Endothelial cell of umbilical vein (primary cell): Measurements from ENCODE around the gene NOTCH2. TPM values are rescaled to one million over a fixed set of nuclear protein-coding genes. Genes with fewer than 3 reads are reported as not detected.

Experiments used
- BruUV-seq: library from RNA; stranded (reverse); fragments of 400-500 nt; replicated peaks from 2 replicates; lab custom pipeline; 2021; lab: Mats Ljungman, UMichigan
- CTCF ChIA-PET: fragments of 300-600, 350-600 bp; sonication (Branson Sonifier 250); formaldehyde crosslinking; loops from one replicate; lab custom pipeline; 2021; ENCODE audit warnings: antibody characterized with exemption, inconsistent platforms; lab: Charles Lee
- POLR2A ChIA-PET: fragments of 300-600, 350-600 bp; sonication (Branson Sonifier 250); formaldehyde crosslinking; loops from one replicate; lab custom pipeline; 2021; ENCODE audit warnings: antibody characterized with exemption, inconsistent platforms; lab: Charles Lee
- DNase-seq: peaks from one replicate; pipeline ENCODE4 v3.0.0-alpha.2; 2011; ENCODE audit warnings: low read depth, low spot score
- FAIRE-seq: peaks from 2 replicates; lab custom pipeline; 2011; peaks lifted over from hg19 to GRCh38; lab: Jason Lieb, UNC
- H2AFZ ChIP-seq: 2 replicates; pipeline ENCODE4 v1.6.0; 2012; ENCODE audit warnings: low read depth, low read length, control low read depth, inconsistent platforms
- H3K27ac ChIP-seq: 2 replicates; pipeline ENCODE4 v1.5.1; 2011; ENCODE audit warnings: low read depth, mild to moderate bottlenecking, control low read depth, low read length, moderate library complexity; ENCODE audit not compliant: insufficient read depth
- H3K27me3 ChIP-seq, 2 experiments: 2 replicates each; pipeline versions ENCODE4 v1.6.0 to v1.6.1; 2011; ENCODE audit warnings: low read length in 2 of 2, mixed read lengths in 1 of 2; ENCODE audit not compliant: control insufficient read depth in 2 of 2, insufficient read depth in 2 of 2
- H3K36me3 ChIP-seq, 2 experiments: 2 replicates in 1 of 2; 3 replicates in 1 of 2; pipeline ENCODE4 v1.5.1; 2011; ENCODE audit warnings: low read length in 2 of 2, mild to moderate bottlenecking in 1 of 2, moderate library complexity in 1 of 2; ENCODE audit not compliant: control insufficient read depth in 2 of 2, insufficient read depth in 2 of 2; ENCODE audit errors: extremely low read depth in 1 of 2
- H3K4me1 ChIP-seq: 3 replicates; pipeline ENCODE4 v1.5.1; 2011; ENCODE audit warnings: mild to moderate bottlenecking, low read length; ENCODE audit not compliant: control insufficient read depth, insufficient read depth; ENCODE audit errors: extremely low read depth
- H3K4me2 ChIP-seq: 2 replicates; pipeline ENCODE4 v1.6.1; 2011; ENCODE audit warnings: low read length, control low read depth, mixed read lengths; ENCODE audit not compliant: insufficient read depth
- H3K4me3 ChIP-seq, 3 experiments: fragments of 200-600 bp in 1 of 3; sonication (generic), shearing (Covaris generic) in 1 of 3; replicated peaks in 1 of 3; 2 replicates each; pipeline ENCODE4 v1.5.1; 2011 to 2016; ENCODE audit warnings: control low read depth in 3 of 3, low read length in 3 of 3, mild to moderate bottlenecking in 2 of 3, inconsistent platforms in 1 of 3, low read depth in 1 of 3, moderate library complexity in 1 of 3; ENCODE audit not compliant: insufficient read depth in 1 of 3
- H3K79me2 ChIP-seq: 2 replicates; pipeline ENCODE4 v1.6.0; 2012; ENCODE audit warnings: low read length, inconsistent platforms; ENCODE audit not compliant: control insufficient read depth, insufficient read depth
- H3K9ac ChIP-seq: replicated peaks from 2 replicates; pipeline ENCODE3; 2011; ENCODE audit warnings: low read length, control low read depth; ENCODE audit not compliant: insufficient read depth; ENCODE audit errors: extremely low read depth
- H3K9me1 ChIP-seq: replicated peaks from 3 replicates; pipeline ENCODE4 v1.6.0; 2011; ENCODE audit warnings: mild to moderate bottlenecking, low read length; ENCODE audit not compliant: control insufficient read depth, insufficient read depth; ENCODE audit errors: extremely low read depth
- H3K9me3 ChIP-seq: replicated peaks from 2 replicates; pipeline ENCODE4 v1.5.1; 2012; ENCODE audit warnings: low read length, inconsistent platforms; ENCODE audit not compliant: control insufficient read depth, insufficient read depth
- H4K20me1 ChIP-seq: replicated peaks from 2 replicates; pipeline ENCODE3; 2011; ENCODE audit warnings: mild to moderate bottlenecking, low read length; ENCODE audit not compliant: control insufficient read depth, insufficient read depth; ENCODE audit errors: extremely low read depth
- CTCF ChIP-seq, 2 donors: IDR thresholded peaks; 1 replicate in 1 of 2; 2 replicates in 1 of 2; pipeline ENCODE4 v1.5.1; 2011; ENCODE audit warnings: low read length in 2 of 2, mild to moderate bottlenecking in 2 of 2, moderate library complexity in 2 of 2, control low read depth in 1 of 2, inconsistent platforms in 1 of 2, low read depth in 1 of 2; ENCODE audit not compliant: insufficient read depth in 1 of 2; ENCODE audit errors: extremely low read depth in 1 of 2
- EZH2 ChIP-seq: IDR thresholded peaks from 2 replicates; pipeline ENCODE4 v1.6.1; 2012; ENCODE audit warnings: borderline replicate concordance, low read depth, mild to moderate bottlenecking, moderate library complexity, low read length, inconsistent platforms; ENCODE audit not compliant: severe bottlenecking
- FOS ChIP-seq: IDR thresholded peaks from 2 replicates; pipeline ENCODE4 v1.6.1; 2011; ENCODE audit warnings: mild to moderate bottlenecking, low read length, moderate library complexity, borderline replicate concordance; ENCODE audit not compliant: insufficient read depth
- GATA2 ChIP-seq: IDR thresholded peaks from 2 replicates; pipeline ENCODE4 v1.7.0; 2011; ENCODE audit warnings: low read depth, mild to moderate bottlenecking, moderate library complexity, mixed read lengths, low read length; ENCODE audit not compliant: insufficient read length, insufficient read depth
- JUN ChIP-seq: IDR thresholded peaks from 2 replicates; pipeline ENCODE4 v1.6.1; 2011; ENCODE audit warnings: borderline replicate concordance, low read depth; ENCODE audit not compliant: insufficient read length, insufficient read depth
- MAX ChIP-seq: IDR thresholded peaks from 2 replicates; pipeline ENCODE4 v1.6.1; 2011; ENCODE audit not compliant: insufficient read depth, insufficient read length
- MYC ChIP-seq: IDR thresholded peaks from one replicate; pipeline ENCODE4 v1.6.1; 2011; ENCODE audit warnings: mild to moderate bottlenecking, low read depth, low read length
- POLR2A ChIP-seq: IDR thresholded peaks from 2 replicates; pipeline ENCODE4 v1.6.1; 2012; ENCODE audit warnings: low read depth, mild to moderate bottlenecking, control low read depth, low read length
- POLR2AphosphoS5 ChIP-seq: IDR thresholded peaks from 2 replicates; pipeline ENCODE4 v1.6.1; 2012; ENCODE audit warnings: low read depth, mild to moderate bottlenecking, control low read depth, low read length, moderate library complexity; ENCODE audit not compliant: insufficient read depth
- dilution Hi-C: fragments of 300-500 bp; cut with MboI; formaldehyde crosslinking; loops from one replicate; pipeline ENCODE4 v1.15.0; 2019; ENCODE audit warnings: low sequenced_read_pairs; ENCODE audit not compliant: extremely low pct_ligation_motif_present
- intact Hi-C: fragments of 100-400 bp; cut with micrococcal nuclease; formaldehyde crosslinking; loops from one replicate; pipeline ENCODE4 v1.10.0; 2022
- polyA plus RNA-seq, 4 experiments: library from polyadenylated mRNA; depleted of rRNA in 3 of 4; stranded (reverse) in 3 of 4; unstranded in 1 of 4; fragments of >200 nt; gene quantifications; 2 replicates each; pipeline versions ENCODE4 v1.2.1 to v1.2.3, GENCODE V29; 2011 to 2012; ENCODE audit warnings: missing spikeins in 1 of 4
- total RNA-seq: library from RNA; stranded (reverse); gene quantifications from 2 replicates; pipeline ENCODE4 v1.2.3, GENCODE V29; 2021

Gene NOTCH2
- total and polyA plus RNA-seq, 2 donors (not counting 3 experiments of a cell fraction or from before 2014, with no cell fraction given): 14.3 to 49.1 TPM

GRCh38 chr1:119984771-119985170 lies 84.7 kb downstream of the NOTCH2 start:
- intact Hi-C loops (no loop called here), dilution Hi-C loops (no loop called here)
- H3K79me2 ChIP-seq: peaks cover 1% of the 10 kb centered on the region
- H3K36me3 ChIP-seq: no peaks in the 10 kb centered on the region
- TF ChIP-seq GATA2 (no peak), CTCF (IDR thresholded peaks at IDR 0.05; ENCODE audit: extremely low read depth in 1 of 2, insufficient read depth in 1 of 2, low read depth in 1 of 2, low read length in 2 of 2) (no peak), EZH2 (no peak), JUN (no peak), MYC (no peak), MAX (no peak), POLR2A (no peak), FOS (no peak), POLR2AphosphoS5 (no peak)
- H3K9ac ChIP-seq: no peak overlapping the region
- FAIRE-seq (no peak), DNase-seq (no peak)
- H3K4me2 ChIP-seq: no peak overlapping the region
- H3K4me3 ChIP-seq: no peak overlapping the region
- POLR2A ChIA-PET: no interaction called here
- H3K9me3 ChIP-seq: no peaks in the 10 kb centered on the region
- no peaks in the 10 kb centered on the region for H3K9me1 ChIP-seq
- no TSS peak for BruUV-seq
- H2AFZ ChIP-seq: no peak overlapping the region
- peaks cover 2% of the 10 kb centered on the region for H4K20me1 ChIP-seq
- no peaks in the 10 kb centered on the region for H3K27me3 ChIP-seq
- CTCF ChIA-PET: no interaction called here
- no peaks in the 10 kb centered on the region for H3K4me1 ChIP-seq
- no peak overlapping the region for H3K27ac ChIP-seq
